Sigmoid colon (tissue), 4 donors: Measurements from ENCODE around the gene FHOD3.

Experiments used
- POLR2AphosphoS5 ChIP-seq, 4 donors: sonication (generic); formaldehyde crosslinking; IDR thresholded peaks; one replicate each; pipeline ENCODE4 v1.6.1; 2017; ENCODE audit warnings: antibody characterized with exemption in 4 of 4
- TF ChIP-seq, protein P1 (sequence below), 4 experiments: fragments of 450-650 bp in 3 of 4; fragments of 200-600 bp in 1 of 4; IDR thresholded peaks; one replicate each; pipeline ENCODE4 v1.5.1; 2016 to 2019; ENCODE audit warnings: antibody characterized with exemption in 4 of 4, mild to moderate bottlenecking in 3 of 4, moderate library complexity in 2 of 4

DNA sequence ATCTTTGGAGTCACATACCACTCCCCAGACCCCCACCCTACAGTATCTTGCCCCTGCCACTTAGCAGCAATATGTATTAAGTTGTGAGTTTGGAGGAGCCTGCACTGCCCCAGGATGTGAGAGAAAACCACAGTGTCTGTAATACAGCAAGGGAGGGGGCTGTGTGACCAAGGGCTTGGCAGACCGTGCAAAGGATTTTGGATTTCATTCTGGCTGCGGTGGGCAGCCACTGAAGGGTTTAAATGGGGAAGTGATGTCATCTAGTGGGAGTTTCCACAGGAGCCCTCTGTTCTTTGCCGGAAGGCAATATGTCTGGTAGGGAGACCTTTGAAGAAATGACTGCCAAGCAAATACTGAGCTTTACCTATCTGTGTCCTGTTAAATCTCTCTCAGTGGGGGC lies 202.4 kb downstream of the FHOD3 start:
- TF ChIP-seq, protein P1, sequence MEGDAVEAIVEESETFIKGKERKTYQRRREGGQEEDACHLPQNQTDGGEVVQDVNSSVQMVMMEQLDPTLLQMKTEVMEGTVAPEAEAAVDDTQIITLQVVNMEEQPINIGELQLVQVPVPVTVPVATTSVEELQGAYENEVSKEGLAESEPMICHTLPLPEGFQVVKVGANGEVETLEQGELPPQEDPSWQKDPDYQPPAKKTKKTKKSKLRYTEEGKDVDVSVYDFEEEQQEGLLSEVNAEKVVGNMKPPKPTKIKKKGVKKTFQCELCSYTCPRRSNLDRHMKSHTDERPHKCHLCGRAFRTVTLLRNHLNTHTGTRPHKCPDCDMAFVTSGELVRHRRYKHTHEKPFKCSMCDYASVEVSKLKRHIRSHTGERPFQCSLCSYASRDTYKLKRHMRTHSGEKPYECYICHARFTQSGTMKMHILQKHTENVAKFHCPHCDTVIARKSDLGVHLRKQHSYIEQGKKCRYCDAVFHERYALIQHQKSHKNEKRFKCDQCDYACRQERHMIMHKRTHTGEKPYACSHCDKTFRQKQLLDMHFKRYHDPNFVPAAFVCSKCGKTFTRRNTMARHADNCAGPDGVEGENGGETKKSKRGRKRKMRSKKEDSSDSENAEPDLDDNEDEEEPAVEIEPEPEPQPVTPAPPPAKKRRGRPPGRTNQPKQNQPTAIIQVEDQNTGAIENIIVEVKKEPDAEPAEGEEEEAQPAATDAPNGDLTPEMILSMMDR (IDR thresholded peaks at IDR 0.05), result no peak
- no peak for TF ChIP-seq POLR2AphosphoS5 (IDR thresholded peaks at IDR 0.05)
